Cardiac muscle cell (in vitro differentiated cells and primary cell): ENCODE results near the gene EML4. TPM values are rescaled to one million over a fixed set of nuclear protein-coding genes. Genes with fewer than 3 reads are reported as not detected.
"Not testable (repeated sequence)": the region's sequence is repeated elsewhere in the genome, so short reads cannot be mapped to it uniquely, and the experiment has no call there.

Experiments used
- DNase-seq, 2 donors: peaks; one replicate each; pipeline versions ENCODE4 v3.0.0 to v3.0.0-alpha.2; 2010 to 2017; ENCODE audit warnings: low read depth in 1 of 2, low spot score in 1 of 2
- H3K27ac ChIP-seq: fragments of 200-600 bp; sonication (generic); 2 replicates; pipeline ENCODE4 v1.5.1; 2016
- H3K27me3 ChIP-seq: fragments of 200-600 bp; sonication (generic); 2 replicates; pipeline ENCODE4 v1.6.0; 2016; ENCODE audit warnings: control low read depth
- H3K36me3 ChIP-seq: fragments of 200-600 bp; sonication (generic); 2 replicates; pipeline ENCODE4 v1.5.1; 2016; ENCODE audit warnings: control low read depth
- H3K4me1 ChIP-seq: fragments of 200-600 bp; sonication (generic); 2 replicates; pipeline ENCODE4 v1.8.1; 2017; ENCODE audit warnings: low read depth, mild to moderate bottlenecking, mixed run types
- H3K4me3 ChIP-seq: fragments of 200-600 bp; sonication (generic); 2 replicates; pipeline ENCODE4 v1.5.1; 2016; ENCODE audit warnings: mild to moderate bottlenecking
- H3K9me3 ChIP-seq: fragments of 200-600 bp; sonication (generic); 2 replicates; pipeline ENCODE4 v1.5.1; 2017; ENCODE audit warnings: low read depth, mild to moderate bottlenecking, control low read depth
- polyA plus RNA-seq: library from polyadenylated mRNA; unstranded; fragments of >200 nt; fragmentation: Nextera tagmentation; extraction: Ambion mirVana; gene quantifications from 2 replicates; pipeline ENCODE4 v1.2.1, GENCODE V29; 2016
- total RNA-seq: library from RNA; depleted of rRNA; stranded (reverse); fragments of >200 nt; gene quantifications from 2 replicates; pipeline ENCODE4 v1.2.3, GENCODE V29; 2016
- TF ChIP-seq, protein P1 (sequence below): IDR thresholded peaks from 2 replicates; pipeline ENCODE4 v1.5.1; 2012; ENCODE audit warnings: low read depth, mild to moderate bottlenecking, low read length

The EML4 gene
- total and polyA plus RNA-seq, 2 experiments from 2014 or later, result 46.6 to 56.2 TPM

DNA sequence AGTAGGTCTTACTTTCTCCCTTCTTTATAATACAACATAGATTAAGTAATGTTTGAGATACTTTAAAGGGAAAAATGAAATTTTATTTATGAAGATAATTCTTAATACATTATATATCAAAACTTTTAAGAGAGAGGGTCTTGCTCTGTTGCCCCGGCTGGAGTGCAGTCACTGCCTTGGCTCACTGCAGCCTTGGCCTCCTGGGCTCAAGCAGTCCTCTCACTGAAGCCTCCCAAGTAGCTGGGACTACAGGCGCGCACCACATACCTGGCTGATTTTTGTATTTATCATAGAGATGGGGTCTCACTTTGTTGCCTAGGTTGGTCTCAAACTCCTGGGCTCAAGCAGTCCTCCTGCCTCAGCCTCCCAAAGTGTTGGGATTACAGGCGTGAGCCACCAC lies 97.1 kb downstream of the EML4 start:
- Histone ChIP-seq H3K27ac (no peak overlapping the region), H3K9me3 (no peaks in the 10 kb centered on the region), H3K27me3 (no peaks in the 10 kb centered on the region), H3K4me3 (no peak overlapping the region), H3K4me1 (no peaks in the 10 kb centered on the region), H3K36me3 (peaks cover 8% of the 10 kb centered on the region)
- TF ChIP-seq, protein P1, sequence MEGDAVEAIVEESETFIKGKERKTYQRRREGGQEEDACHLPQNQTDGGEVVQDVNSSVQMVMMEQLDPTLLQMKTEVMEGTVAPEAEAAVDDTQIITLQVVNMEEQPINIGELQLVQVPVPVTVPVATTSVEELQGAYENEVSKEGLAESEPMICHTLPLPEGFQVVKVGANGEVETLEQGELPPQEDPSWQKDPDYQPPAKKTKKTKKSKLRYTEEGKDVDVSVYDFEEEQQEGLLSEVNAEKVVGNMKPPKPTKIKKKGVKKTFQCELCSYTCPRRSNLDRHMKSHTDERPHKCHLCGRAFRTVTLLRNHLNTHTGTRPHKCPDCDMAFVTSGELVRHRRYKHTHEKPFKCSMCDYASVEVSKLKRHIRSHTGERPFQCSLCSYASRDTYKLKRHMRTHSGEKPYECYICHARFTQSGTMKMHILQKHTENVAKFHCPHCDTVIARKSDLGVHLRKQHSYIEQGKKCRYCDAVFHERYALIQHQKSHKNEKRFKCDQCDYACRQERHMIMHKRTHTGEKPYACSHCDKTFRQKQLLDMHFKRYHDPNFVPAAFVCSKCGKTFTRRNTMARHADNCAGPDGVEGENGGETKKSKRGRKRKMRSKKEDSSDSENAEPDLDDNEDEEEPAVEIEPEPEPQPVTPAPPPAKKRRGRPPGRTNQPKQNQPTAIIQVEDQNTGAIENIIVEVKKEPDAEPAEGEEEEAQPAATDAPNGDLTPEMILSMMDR, result no peak
- DNase-seq, result no peak

DNA sequence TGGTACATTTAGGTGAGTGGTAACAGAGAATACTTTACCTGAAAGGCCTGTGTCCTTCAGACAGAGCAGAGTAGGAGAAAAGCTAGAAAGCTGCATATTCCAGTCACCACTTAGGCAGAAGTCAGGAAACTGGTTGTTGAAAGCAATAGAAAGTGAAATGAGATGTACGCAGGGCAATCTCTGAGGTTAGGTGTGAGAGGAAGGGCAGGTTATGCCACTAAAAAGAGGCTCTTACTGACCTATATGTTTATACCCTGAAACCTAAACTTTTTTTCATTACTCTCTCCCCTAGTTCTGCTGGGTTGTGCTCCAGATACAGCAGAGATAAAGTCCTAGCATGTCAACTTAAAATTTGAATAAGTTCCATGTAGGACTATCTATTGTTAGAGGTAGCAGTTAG lies 98.4 kb downstream of the EML4 start:
- no peak for DNase-seq
- Histone ChIP-seq H3K4me1 (no peaks in the 10 kb centered on the region), H3K27me3 (no peaks in the 10 kb centered on the region), H3K4me3 (no peak overlapping the region), H3K36me3 (peaks cover 3% of the 10 kb centered on the region), H3K9me3 (no peaks in the 10 kb centered on the region), H3K27ac (no peak overlapping the region)
- TF ChIP-seq, protein P1, result no peak

DNA sequence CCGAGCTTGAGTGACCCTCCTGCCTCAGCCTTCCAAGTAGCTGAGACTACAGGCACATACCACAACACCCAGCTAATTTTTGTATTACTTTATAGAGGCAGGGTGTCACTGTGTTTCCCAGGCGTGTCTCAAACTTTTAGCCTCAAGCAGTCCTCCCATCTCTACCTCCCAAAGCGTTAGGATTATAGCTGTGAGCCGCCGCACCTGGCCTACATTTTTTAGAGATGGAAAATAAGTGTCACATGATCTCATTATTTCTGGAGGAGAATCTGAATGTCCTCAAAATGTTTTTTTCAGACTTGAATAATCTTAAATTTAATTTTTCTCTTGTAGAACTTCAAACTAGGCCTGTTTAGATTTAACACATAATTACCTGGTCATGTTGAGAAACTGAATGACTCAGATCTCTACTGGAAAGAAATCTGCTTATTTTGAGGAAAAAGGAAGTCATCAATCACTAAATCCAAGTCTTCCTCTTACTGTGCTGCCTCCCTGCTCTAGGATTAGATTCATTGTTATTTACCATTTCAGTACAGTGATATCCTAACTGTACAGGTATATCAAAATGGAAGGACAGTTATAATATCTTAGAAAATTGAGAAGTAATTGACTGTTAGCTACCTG lies 99.5 kb downstream of the EML4 start:
- TF ChIP-seq, protein P1, result no peak
- Histone ChIP-seq H3K27me3 (no peaks in the 10 kb centered on the region), H3K4me1 (no peaks in the 10 kb centered on the region), H3K9me3 (no peaks in the 10 kb centered on the region), H3K27ac (no peak overlapping the region), H3K36me3 (peaks cover 3% of the 10 kb centered on the region), H3K4me3 (no peak overlapping the region)
- DNase-seq, result no peak

DNA sequence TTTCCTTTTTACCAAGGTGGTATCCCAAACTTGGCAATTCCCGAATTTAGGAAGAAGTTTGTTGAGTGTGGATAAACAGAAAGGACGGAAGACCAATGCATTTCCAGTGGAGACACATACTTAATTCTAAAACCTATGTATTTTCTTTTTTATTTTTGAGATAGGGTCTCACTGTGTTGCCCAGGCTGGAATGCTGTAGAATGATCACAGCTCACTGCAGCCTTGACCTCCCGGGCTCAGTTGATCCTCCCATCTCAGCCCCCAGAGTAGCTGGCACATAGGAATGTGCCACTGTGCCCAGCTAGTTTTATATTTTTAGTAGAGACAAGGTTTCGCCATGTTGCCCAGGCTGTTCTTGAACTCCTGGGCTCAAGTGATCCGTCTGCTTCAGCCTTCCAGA lies 101.6 kb downstream of the EML4 start:
- no peak for DNase-seq
- Histone ChIP-seq H3K9me3 (no peaks in the 10 kb centered on the region), H3K27ac (no peak overlapping the region), H3K27me3 (no peaks in the 10 kb centered on the region), H3K4me1 (no peaks in the 10 kb centered on the region), H3K4me3 (no peak overlapping the region), H3K36me3 (no peaks in the 10 kb centered on the region)
- TF ChIP-seq, protein P1, result no peak

DNA sequence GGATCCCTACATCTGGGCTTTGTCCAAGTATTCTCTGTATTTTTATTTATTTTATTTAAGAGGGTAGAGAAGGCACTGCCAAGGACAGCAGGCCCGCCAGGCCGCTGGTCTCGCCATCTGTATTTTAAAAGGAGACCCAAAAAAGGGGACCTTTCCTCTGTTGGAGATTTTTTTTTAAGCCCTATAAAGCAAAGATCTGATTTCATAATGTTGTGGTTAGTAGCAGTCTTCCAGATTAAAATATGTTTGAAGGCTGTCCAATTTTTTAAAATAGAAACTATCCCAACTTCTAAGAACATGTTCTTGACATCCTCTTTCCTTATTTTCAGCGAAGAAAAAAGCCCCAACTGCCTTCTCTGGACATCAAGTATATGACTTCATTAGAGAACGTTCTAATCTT lies 102.1 kb downstream of the EML4 start:
- DNase-seq, result peak in 1 of 2 donors; percentile 28
- H3K4me3 ChIP-seq, H3K36me3 ChIP-seq, H3K4me1 ChIP-seq, H3K9me3 ChIP-seq, H3K27ac ChIP-seq, H3K27me3 ChIP-seq: not testable (repeated sequence)

DNA sequence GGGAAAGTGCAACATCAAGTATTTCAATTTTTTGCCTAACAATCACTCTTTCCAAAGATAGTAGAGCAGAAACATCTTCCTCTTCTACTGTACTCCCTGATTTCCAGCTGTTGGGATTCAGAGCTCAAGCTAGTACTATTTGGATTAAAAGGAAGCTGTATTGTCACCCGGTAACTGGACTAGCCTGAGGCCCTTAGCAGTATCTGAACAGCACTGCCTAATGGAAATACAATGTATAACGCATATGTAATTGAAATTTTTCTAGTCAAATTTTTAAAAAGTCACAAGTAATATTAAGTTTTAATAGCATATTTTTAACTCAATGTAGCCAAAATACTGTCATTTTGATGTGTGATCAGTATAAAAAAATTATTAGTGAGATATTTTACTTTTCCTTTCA lies 105.7 kb downstream of the EML4 start:
- Histone ChIP-seq H3K27me3 (no peaks in the 10 kb centered on the region), H3K27ac (no peak overlapping the region), H3K4me1 (no peaks in the 10 kb centered on the region), H3K9me3 (no peaks in the 10 kb centered on the region), H3K4me3 (no peak overlapping the region), H3K36me3 (no peaks in the 10 kb centered on the region)
- no peak for DNase-seq
- TF ChIP-seq, protein P1, result no peak
